Liver (tissue), 2 donors: ENCODE measurements around the gene CUL3.

Experiments
- GABPA ChIP-seq, 2 donors: IDR thresholded peaks in 1 of 2; conservative IDR thresholded peaks in 1 of 2; 2 replicates each; pipeline ENCODE4 v1.6.1; 2016; ENCODE audit warnings: antibody characterized with exemption in 2 of 2, mild to moderate bottlenecking in 1 of 2, moderate library complexity in 1 of 2
- SP1 ChIP-seq: IDR thresholded peaks from 2 replicates; pipeline ENCODE4 v1.6.1; 2018; ENCODE audit warnings: antibody characterized with exemption, mild to moderate bottlenecking
- YY1 ChIP-seq: IDR thresholded peaks from 2 replicates; pipeline ENCODE4 v1.6.1; 2016; ENCODE audit warnings: antibody characterized with exemption, mild to moderate bottlenecking
- TF ChIP-seq, protein P1 (sequence below): IDR thresholded peaks from 2 replicates; pipeline ENCODE4 v1.6.1; 2016; ENCODE audit warnings: antibody characterized with exemption
- donor health status: healthy.

DNA sequence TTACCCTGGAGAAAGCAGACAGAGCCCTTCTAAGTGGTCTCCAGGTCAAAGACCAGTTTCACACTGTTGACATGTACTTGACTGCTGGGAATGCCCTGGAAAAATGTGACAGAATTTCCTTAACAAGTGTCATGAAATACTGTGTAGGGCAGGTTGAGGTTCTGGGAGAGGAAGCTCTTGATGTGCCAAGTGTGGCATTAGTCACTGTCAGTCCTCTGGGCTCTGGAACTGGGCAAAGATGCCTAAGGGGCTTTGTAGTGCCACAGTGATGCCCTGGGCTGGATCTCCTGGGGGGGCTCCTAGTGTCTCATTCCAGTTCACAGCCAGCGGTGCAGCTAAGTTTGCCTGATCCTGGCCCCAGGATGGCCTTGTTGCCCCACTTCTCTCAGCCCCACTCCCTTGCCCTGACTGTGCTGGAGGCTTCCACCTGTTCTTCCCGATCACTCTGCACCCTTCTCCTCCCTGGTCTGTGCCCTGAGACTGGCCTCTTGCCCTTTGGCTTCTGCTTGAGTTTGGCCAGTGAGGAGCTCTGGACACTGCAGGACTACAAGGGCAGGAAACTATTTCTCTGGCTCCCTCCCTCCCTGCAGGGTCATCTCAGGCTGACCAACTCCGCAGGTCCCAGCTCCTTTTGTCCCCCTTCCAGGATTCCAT, 156.2 kb downstream of the CUL3 start:
- TF ChIP-seq, protein P1, sequence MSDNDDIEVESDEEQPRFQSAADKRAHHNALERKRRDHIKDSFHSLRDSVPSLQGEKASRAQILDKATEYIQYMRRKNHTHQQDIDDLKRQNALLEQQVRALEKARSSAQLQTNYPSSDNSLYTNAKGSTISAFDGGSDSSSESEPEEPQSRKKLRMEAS = no peak
- TF ChIP-seq SP1 (no peak), GABPA (IDR thresholded peaks at IDR 0.05 in 1 of 2, conservative IDR thresholded peaks at IDR 0.05 in 1 of 2) (no peak), YY1 (no peak)
